Skeletal muscle satellite cell (primary cell): ENCODE results near the gene DDRGK1.
"Not testable (repeated sequence)": the region's sequence is repeated elsewhere in the genome, so short reads cannot be mapped to it uniquely, and the experiment has no call there.

Source experiments
- H3K27me3 ChIP-seq: 2 replicates; pipeline ENCODE4 v1.7.0; 2013; ENCODE audit warnings: low read length; ENCODE audit not compliant: control insufficient read depth, insufficient read depth
- H3K36me3 ChIP-seq: 2 replicates; pipeline ENCODE4 v1.7.0; 2013; ENCODE audit warnings: mild to moderate bottlenecking, control low read depth, low read length; ENCODE audit not compliant: insufficient read depth
- H3K4me1 ChIP-seq: 2 replicates; pipeline ENCODE4 v1.7.0; 2013; ENCODE audit warnings: low read length; ENCODE audit not compliant: control insufficient read depth, insufficient read depth
- H3K4me2 ChIP-seq: 2 replicates; pipeline ENCODE4 v1.7.0; 2013; ENCODE audit warnings: mild to moderate bottlenecking, low read length
- H3K4me3 ChIP-seq: 2 replicates; pipeline ENCODE4 v1.7.0; 2013; ENCODE audit warnings: low read length
- H3K9ac ChIP-seq: 2 replicates; pipeline ENCODE4 v1.7.0; 2013; ENCODE audit warnings: mild to moderate bottlenecking, low read depth, low read length, moderate library complexity
- H3K9me3 ChIP-seq: replicated peaks from 2 replicates; pipeline ENCODE4 v1.7.0; 2013; ENCODE audit warnings: mild to moderate bottlenecking, control low read depth, low read length

Gene DDRGK1

DNA sequence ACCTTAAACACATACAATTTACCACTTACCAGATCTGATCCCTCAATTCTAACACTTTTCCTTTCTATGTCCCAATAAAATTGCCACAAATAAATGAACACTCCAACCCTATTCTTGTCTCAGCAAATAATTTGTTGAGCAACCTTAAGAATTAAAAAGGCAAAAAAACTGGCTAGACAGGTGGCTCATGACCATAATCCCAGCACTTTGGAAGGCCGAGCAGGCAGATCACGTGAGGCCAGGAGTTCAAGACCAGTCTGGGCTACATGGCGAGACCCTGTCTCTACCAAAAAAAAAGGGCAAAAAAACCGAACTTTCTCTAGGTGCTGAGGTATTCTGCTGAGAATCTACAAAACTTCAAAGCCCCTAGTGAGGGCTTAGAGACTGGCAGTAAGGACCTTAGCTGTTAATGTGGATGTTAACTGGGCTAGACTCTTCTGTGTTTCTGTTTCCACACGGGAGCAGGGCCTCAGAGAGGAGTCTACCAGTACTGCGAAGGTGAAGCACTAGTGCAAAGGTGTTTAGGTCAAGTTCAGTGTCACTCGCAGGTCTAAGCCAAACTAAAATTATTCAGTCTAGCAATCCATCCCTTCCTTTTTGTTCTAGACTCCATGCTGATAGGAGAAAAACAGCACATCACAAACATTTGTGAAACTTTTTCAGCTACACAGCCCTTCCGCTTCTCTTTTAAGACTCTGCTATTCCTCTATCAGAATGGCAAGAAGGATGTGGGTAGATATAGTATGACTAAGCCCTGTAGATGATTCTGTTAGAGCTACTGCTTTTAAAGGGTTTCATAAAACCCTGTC, 47.5 kb downstream of the DDRGK1 start:
- H3K4me2 ChIP-seq = peak overlapping the region; percentile 89
- H3K4me1 ChIP-seq = peaks cover 23% of the 10 kb centered on the region
- peaks cover 23% of the 10 kb centered on the region for H3K36me3 ChIP-seq
- no peaks in the 10 kb centered on the region for H3K27me3 ChIP-seq
- peak overlapping the region; percentile 95 for H3K9ac ChIP-seq
- H3K4me3 ChIP-seq = peak overlapping the region; percentile 92
- no peaks in the 10 kb centered on the region for H3K9me3 ChIP-seq

DNA sequence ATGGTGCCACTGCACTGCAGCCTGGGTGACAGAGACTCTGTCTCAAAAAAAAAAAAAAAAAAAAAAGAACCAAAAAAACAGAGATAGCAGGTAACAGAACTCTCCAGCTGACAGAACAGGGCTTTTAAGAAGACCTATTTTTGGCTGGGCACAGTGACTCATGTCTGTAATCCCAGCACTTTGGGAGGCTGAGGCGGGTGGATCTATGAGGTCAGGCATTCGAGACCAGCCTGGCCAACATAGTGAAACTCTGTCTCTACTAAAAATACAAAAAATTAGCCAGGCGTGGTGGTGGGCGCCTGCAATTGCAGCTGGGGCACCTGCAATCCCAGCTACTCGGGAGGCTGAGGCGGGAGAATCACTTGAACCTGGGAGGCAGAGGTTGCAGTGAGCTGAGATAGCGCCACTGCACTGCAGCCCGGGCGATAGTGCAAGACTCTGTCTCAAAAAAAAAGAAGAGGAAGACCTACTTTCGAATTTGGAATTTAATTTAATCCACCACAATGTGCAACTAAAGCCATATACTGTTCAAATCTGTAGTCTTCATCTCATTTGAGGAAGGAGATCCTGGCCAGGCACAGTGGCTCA, 52.3 kb downstream of the DDRGK1 start:
- H3K9ac ChIP-seq, H3K4me2 ChIP-seq, H3K9me3 ChIP-seq, H3K27me3 ChIP-seq, H3K4me3 ChIP-seq: not testable (repeated sequence)
- Histone ChIP-seq H3K4me1 (peaks cover 19% of the 10 kb centered on the region), H3K36me3 (peaks cover 49% of the 10 kb centered on the region)

- no peak overlapping the region for H3K9ac ChIP-seq
- peaks cover 23% of the 10 kb centered on the region for H3K4me1 ChIP-seq
- H3K36me3 ChIP-seq = peaks cover 49% of the 10 kb centered on the region
- H3K4me3 ChIP-seq = no peak overlapping the region
- H3K4me2 ChIP-seq = no peak overlapping the region
- H3K9me3 ChIP-seq = no peaks in the 10 kb centered on the region
- H3K27me3 ChIP-seq = no peaks in the 10 kb centered on the region
Observed at GRCh38 chr20:3150908-3151307, 53.6 kb downstream of the DDRGK1 start.

GRCh38 chr20:3146732-3147341, 57.6 kb downstream of the DDRGK1 start:
- Histone ChIP-seq H3K4me1 (peaks cover 14% of the 10 kb centered on the region), H3K4me2 (peak overlapping the region; percentile 42), H3K9ac (peak overlapping the region; percentile 35), H3K36me3 (peaks cover 32% of the 10 kb centered on the region), H3K4me3 (no peak overlapping the region), H3K27me3 (no peaks in the 10 kb centered on the region), H3K9me3 (no peaks in the 10 kb centered on the region)

- Histone ChIP-seq H3K4me3 (no peak overlapping the region), H3K9ac (no peak overlapping the region), H3K9me3 (no peaks in the 10 kb centered on the region), H3K4me2 (no peak overlapping the region), H3K36me3 (peaks cover 2% of the 10 kb centered on the region), H3K4me1 (peaks cover 4% of the 10 kb centered on the region), H3K27me3 (no peaks in the 10 kb centered on the region)
Observed at GRCh38 chr20:3141757-3142156, 62.7 kb downstream of the DDRGK1 start.
